ENCODE results near the gene GALC.
"Not testable (repeated sequence)": the region's sequence is repeated elsewhere in the genome, so short reads cannot be mapped to it uniquely, and the experiment has no call there.

DNA sequence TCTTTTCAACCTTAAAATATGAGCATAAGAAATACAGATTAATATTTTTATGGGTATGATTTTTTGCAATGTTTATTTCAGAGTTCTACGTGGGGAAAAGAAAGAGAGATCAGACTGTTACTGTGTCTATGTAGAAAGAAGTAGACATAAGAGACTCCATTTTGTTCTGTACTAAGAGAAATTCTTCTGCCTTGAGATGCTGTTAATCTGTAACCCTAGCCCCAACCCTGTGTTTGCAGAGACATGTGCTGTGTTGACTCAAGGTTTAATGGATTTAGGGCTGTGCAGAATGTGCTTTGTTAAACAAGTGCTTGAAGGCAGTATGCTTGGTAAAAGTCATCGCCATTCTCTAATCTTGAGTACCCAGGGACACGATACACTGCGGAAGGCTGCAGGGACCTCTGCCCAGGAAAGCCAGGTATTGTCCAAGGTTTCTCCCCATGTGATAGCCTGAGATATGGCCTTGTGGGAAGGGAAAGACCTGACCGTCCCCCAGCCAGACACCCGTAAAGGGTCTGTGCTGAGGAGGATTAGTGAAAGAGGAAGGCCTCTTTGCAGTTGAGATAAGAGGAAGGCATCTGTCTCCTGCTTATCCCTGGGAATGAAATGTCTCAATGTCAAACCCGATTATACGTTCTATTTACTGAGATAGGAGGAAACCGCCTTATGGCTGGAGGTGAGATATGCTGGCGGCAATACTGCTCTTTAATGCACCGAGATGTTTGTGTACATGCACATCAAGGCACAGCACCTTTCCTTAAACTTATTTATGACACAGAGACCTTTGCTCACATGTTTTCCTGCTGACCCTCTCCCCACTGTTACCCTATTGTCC lies 31.5 kb upstream of the GALC start:
- TF ChIP-seq, protein P1, sequence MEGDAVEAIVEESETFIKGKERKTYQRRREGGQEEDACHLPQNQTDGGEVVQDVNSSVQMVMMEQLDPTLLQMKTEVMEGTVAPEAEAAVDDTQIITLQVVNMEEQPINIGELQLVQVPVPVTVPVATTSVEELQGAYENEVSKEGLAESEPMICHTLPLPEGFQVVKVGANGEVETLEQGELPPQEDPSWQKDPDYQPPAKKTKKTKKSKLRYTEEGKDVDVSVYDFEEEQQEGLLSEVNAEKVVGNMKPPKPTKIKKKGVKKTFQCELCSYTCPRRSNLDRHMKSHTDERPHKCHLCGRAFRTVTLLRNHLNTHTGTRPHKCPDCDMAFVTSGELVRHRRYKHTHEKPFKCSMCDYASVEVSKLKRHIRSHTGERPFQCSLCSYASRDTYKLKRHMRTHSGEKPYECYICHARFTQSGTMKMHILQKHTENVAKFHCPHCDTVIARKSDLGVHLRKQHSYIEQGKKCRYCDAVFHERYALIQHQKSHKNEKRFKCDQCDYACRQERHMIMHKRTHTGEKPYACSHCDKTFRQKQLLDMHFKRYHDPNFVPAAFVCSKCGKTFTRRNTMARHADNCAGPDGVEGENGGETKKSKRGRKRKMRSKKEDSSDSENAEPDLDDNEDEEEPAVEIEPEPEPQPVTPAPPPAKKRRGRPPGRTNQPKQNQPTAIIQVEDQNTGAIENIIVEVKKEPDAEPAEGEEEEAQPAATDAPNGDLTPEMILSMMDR (IDR thresholded peaks at IDR 0.05; ENCODE audit: low read depth, low read length, poor library complexity, severe bottlenecking), result not testable (repeated sequence)
- not testable (repeated sequence) for TF ChIP-seq EZH2phosphoT487 (IDR thresholded peaks at IDR 0.05; ENCODE audit: borderline replicate concordance, low read length)

Measured in DOHH2 (cell line).